Esophagus squamous epithelium (tissue), 4 donors: Measurements from ENCODE around the gene PDPK1.

Experiments used
- CTCF ChIP-seq, 6 experiments: fragments of 450-650 bp in 4 of 6; fragments of 200-600 bp in 2 of 6; sonication (generic) in 2 of 6; IDR thresholded peaks; one replicate each; pipeline ENCODE4 v1.5.1; 2016 to 2019; ENCODE audit warnings: antibody characterized with exemption in 6 of 6, mild to moderate bottlenecking in 4 of 6, moderate library complexity in 4 of 6
- POLR2A ChIP-seq, 4 donors: fragments of 450-650 bp; IDR thresholded peaks; one replicate each; pipeline ENCODE4 v1.6.1; 2017; ENCODE audit warnings: antibody characterized with exemption in 4 of 4, mild to moderate bottlenecking in 4 of 4, moderate library complexity in 3 of 4

- no peak for TF ChIP-seq POLR2A (IDR thresholded peaks at IDR 0.05)
- TF ChIP-seq CTCF (IDR thresholded peaks at IDR 0.05): no peak
Observed at GRCh38 chr16:2529961-2530628, 7.7 kb upstream of the PDPK1 start.
